Mesothelial cell of epicardium (in vitro differentiated cells): ENCODE measurements around the gene GLB1L2. TPM values are rescaled to one million over a fixed set of nuclear protein-coding genes. Genes with fewer than 3 reads are reported as not detected.
"Not testable (repeated sequence)": the region's sequence is repeated elsewhere in the genome, so short reads cannot be mapped to it uniquely, and the experiment has no call there.

ENCODE experiments used
- DNase-seq, 2 experiments: peaks; one replicate each; pipeline ENCODE4 v3.0.0; 2021; ENCODE audit warnings: low spot score in 2 of 2; ENCODE audit not compliant: unreplicated experiment in 2 of 2
- H3K27ac Mint-ChIP-seq: 2 replicates; pipeline ENCODE4 v1.8.0; 2021; ENCODE audit warnings: mixed read lengths
- H3K27me3 Mint-ChIP-seq: 2 replicates; pipeline ENCODE4 v1.8.0; 2021; ENCODE audit warnings: low read depth, mixed read lengths
- H3K36me3 Mint-ChIP-seq: 2 replicates; pipeline ENCODE4 v1.8.0; 2021; ENCODE audit warnings: mixed read lengths
- H3K4me1 Mint-ChIP-seq: 2 replicates; pipeline ENCODE4 v1.8.0; 2021; ENCODE audit warnings: mixed read lengths
- H3K4me3 Mint-ChIP-seq: 2 replicates; pipeline ENCODE4 v1.8.0; 2021; ENCODE audit warnings: mild to moderate bottlenecking, moderate library complexity, mixed read lengths
- H3K9me3 Mint-ChIP-seq: 2 replicates; pipeline ENCODE4 v1.8.0; 2021; ENCODE audit warnings: mixed read lengths
- CTCF ChIP-seq: fragments of 200-600 bp; sonication (generic); IDR thresholded peaks from one replicate; pipeline ENCODE4 v1.5.0; 2021; ENCODE audit warnings: antibody characterized with exemption; ENCODE audit not compliant: unreplicated experiment
- total RNA-seq: library from RNA; stranded (reverse); gene quantifications from 3 replicates; pipeline ENCODE4 v1.2.1, GENCODE V29; 2021

Gene GLB1L2
- total RNA-seq: 8.9 to 9.9 TPM (median 9.5 TPM) in 3 replicates

GRCh38 chr11:134331354-134332188 lies at the start of gene GLB1L2:
Gene GLB1L2 (plus strand): TSS chr11:134331988. CDS start chr11:134332062, 74 bp downstream.
- no peak within 1 kb of the TSS for H3K27ac Mint-ChIP-seq
- no peak for TF ChIP-seq CTCF
- DNase-seq: peak; percentile 63 to 81
- no peaks in the 10 kb centered on the region for H3K9me3 Mint-ChIP-seq
- peaks cover 72% of the 10 kb centered on the region for H3K27me3 Mint-ChIP-seq
- peak within 1 kb of the TSS; percentile 74 for H3K4me3 Mint-ChIP-seq
- H3K4me1 Mint-ChIP-seq: peaks cover 14% of the 10 kb centered on the region
- H3K36me3 Mint-ChIP-seq: no peaks in the 10 kb centered on the region

GRCh38 chr11:134282121-134283045 lies 49.4 kb upstream of the GLB1L2 start:
- Mint-ChIP-seq H3K36me3 (no peaks in the 10 kb centered on the region), H3K27me3 (peaks cover 61% of the 10 kb centered on the region), H3K9me3 (peaks cover 3% of the 10 kb centered on the region), H3K4me1 (no peaks in the 10 kb centered on the region), H3K4me3 (no peak overlapping the region), H3K27ac (no peak overlapping the region)
- TF ChIP-seq CTCF: no peak
- no peak for DNase-seq

GRCh38 chr11:134283461-134284230 lies 48.1 kb upstream of the GLB1L2 start:
- Mint-ChIP-seq H3K9me3 (peaks cover under 1% of the 10 kb centered on the region), H3K27me3 (peaks cover 48% of the 10 kb centered on the region), H3K27ac (no peak overlapping the region), H3K36me3 (no peaks in the 10 kb centered on the region), H3K4me1 (no peaks in the 10 kb centered on the region), H3K4me3 (no peak overlapping the region)
- DNase-seq: no peak
- TF ChIP-seq CTCF: no peak

GRCh38 chr11:134284349-134284748 lies 47.4 kb upstream of the GLB1L2 start:
- peaks cover 41% of the 10 kb centered on the region for H3K27me3 Mint-ChIP-seq
- not testable (repeated sequence) for H3K4me3 Mint-ChIP-seq, H3K4me1 Mint-ChIP-seq, H3K36me3 Mint-ChIP-seq, DNase-seq, H3K9me3 Mint-ChIP-seq, H3K27ac Mint-ChIP-seq

GRCh38 chr11:134287561-134287960 lies 44.2 kb upstream of the GLB1L2 start:
- Mint-ChIP-seq H3K27ac (no peak overlapping the region), H3K9me3 (no peaks in the 10 kb centered on the region), H3K27me3 (peaks cover 20% of the 10 kb centered on the region), H3K4me1 (no peaks in the 10 kb centered on the region), H3K4me3 (no peak overlapping the region), H3K36me3 (no peaks in the 10 kb centered on the region)
- no peak for TF ChIP-seq CTCF
- no peak for DNase-seq
